Omental fat pad (tissue), 4 donors: Measurements from ENCODE around the gene PPP6R2. TPM values are rescaled to one million over a fixed set of nuclear protein-coding genes. Genes with fewer than 3 reads are reported as not detected.

ENCODE experiments used
- ATAC-seq: fragments of 150-250 bp; one replicate; pipeline ENCODE4 v1.9.1; 2016; ENCODE audit warnings: mild to moderate bottlenecking, moderate library complexity; ENCODE audit not compliant: low FRiP score
- DNase-seq: peaks from one replicate; pipeline ENCODE4 v3.0.0-alpha.2; 2019; ENCODE audit warnings: low spot score
- CTCF ChIP-seq, 3 donors: fragments of 450-650 bp; IDR thresholded peaks; one replicate each; pipeline ENCODE4 v1.5.1; 2016 to 2017; ENCODE audit warnings: antibody characterized with exemption in 3 of 3, mild to moderate bottlenecking in 3 of 3, moderate library complexity in 2 of 3
- total RNA-seq, 4 donors: library from RNA; depleted of rRNA; stranded (reverse); fragments of >200 nt; gene quantifications; one replicate each; pipeline ENCODE4 v1.1.0, GENCODE V29; 2016

PPP6R2 gene
- total RNA-seq, 4 donors from 2014 or later, result 35.6 to 64.6 (median 41.7) TPM

- no peak for ATAC-seq
- no peak for TF ChIP-seq CTCF (IDR thresholded peaks at IDR 0.05)
- no peak for DNase-seq
Observed at GRCh38 chr22:50302564-50302963, 40.6 kb upstream of the PPP6R2 start.

- DNase-seq, result no peak
- no peak for ATAC-seq
- TF ChIP-seq CTCF (IDR thresholded peaks at IDR 0.05), result no peak
Observed at GRCh38 chr22:50303515-50303847, 39.6 kb upstream of the PPP6R2 start.

- ATAC-seq, result no peak
- TF ChIP-seq CTCF (IDR thresholded peaks at IDR 0.05), result no peak
- no peak for DNase-seq
Observed at GRCh38 chr22:50303848-50304527, 39.1 kb upstream of the PPP6R2 start.

GRCh38 chr22:50304528-50305392, 38.4 kb upstream of the PPP6R2 start:
- ATAC-seq (no peak), DNase-seq (no peak)
- TF ChIP-seq CTCF (IDR thresholded peaks at IDR 0.05), result no peak

- DNase-seq, result no peak
- peak; percentile 0 for ATAC-seq
- TF ChIP-seq CTCF (IDR thresholded peaks at IDR 0.05), result no peak
Observed at GRCh38 chr22:50305393-50305922, 37.7 kb upstream of the PPP6R2 start.

GRCh38 chr22:50305923-50306566, 37.1 kb upstream of the PPP6R2 start:
- no peak for TF ChIP-seq CTCF (IDR thresholded peaks at IDR 0.05)

More at GRCh38 chr22:50305923-50306566, 37.1 kb upstream of the PPP6R2 start:
- peak; percentile 73 for ATAC-seq
- DNase-seq, result peak; percentile 84
